ENCODE measurements around the gene CCDC187.

The CCDC187 gene

GRCh38 chr9:136211006-136211405 is 92.9 kb downstream of the CCDC187 start:
- TF ChIP-seq FOXP2 (optimal IDR thresholded peaks at IDR 0.05; ENCODE audit: borderline replicate concordance, extremely low read depth, extremely low read length, insufficient read depth) (no peak), TAF1 (IDR thresholded peaks at IDR 0.05; ENCODE audit: borderline replicate concordance, insufficient read depth, low read length) (no peak), SIN3A (IDR thresholded peaks at IDR 0.05; ENCODE audit: borderline replicate concordance, insufficient read depth, low read length) (no peak), POLR2AphosphoS5 (IDR thresholded peaks at IDR 0.05; ENCODE audit: low read depth, low read length) (no peak)

GRCh38 chr9:136210276-136210675 is 93.6 kb downstream of the CCDC187 start:
- TF ChIP-seq, protein P1, sequence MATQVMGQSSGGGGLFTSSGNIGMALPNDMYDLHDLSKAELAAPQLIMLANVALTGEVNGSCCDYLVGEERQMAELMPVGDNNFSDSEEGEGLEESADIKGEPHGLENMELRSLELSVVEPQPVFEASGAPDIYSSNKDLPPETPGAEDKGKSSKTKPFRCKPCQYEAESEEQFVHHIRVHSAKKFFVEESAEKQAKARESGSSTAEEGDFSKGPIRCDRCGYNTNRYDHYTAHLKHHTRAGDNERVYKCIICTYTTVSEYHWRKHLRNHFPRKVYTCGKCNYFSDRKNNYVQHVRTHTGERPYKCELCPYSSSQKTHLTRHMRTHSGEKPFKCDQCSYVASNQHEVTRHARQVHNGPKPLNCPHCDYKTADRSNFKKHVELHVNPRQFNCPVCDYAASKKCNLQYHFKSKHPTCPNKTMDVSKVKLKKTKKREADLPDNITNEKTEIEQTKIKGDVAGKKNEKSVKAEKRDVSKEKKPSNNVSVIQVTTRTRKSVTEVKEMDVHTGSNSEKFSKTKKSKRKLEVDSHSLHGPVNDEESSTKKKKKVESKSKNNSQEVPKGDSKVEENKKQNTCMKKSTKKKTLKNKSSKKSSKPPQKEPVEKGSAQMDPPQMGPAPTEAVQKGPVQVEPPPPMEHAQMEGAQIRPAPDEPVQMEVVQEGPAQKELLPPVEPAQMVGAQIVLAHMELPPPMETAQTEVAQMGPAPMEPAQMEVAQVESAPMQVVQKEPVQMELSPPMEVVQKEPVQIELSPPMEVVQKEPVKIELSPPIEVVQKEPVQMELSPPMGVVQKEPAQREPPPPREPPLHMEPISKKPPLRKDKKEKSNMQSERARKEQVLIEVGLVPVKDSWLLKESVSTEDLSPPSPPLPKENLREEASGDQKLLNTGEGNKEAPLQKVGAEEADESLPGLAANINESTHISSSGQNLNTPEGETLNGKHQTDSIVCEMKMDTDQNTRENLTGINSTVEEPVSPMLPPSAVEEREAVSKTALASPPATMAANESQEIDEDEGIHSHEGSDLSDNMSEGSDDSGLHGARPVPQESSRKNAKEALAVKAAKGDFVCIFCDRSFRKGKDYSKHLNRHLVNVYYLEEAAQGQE (IDR thresholded peaks at IDR 0.05; ENCODE audit: insufficient read depth in 1 of 2, low read depth in 2 of 2, low read length in 2 of 2), result no peak
- no peak for TF ChIP-seq TAF1 (IDR thresholded peaks at IDR 0.05; ENCODE audit: borderline replicate concordance, insufficient read depth, low read length)
- TF ChIP-seq POLR2AphosphoS5 (IDR thresholded peaks at IDR 0.05; ENCODE audit: low read depth, low read length), result no peak
- no peak for TF ChIP-seq FOXP2 (optimal IDR thresholded peaks at IDR 0.05; ENCODE audit: borderline replicate concordance, extremely low read depth, extremely low read length, insufficient read depth)
- no peak for TF ChIP-seq SIN3A (IDR thresholded peaks at IDR 0.05; ENCODE audit: borderline replicate concordance, insufficient read depth, low read length)

DNA sequence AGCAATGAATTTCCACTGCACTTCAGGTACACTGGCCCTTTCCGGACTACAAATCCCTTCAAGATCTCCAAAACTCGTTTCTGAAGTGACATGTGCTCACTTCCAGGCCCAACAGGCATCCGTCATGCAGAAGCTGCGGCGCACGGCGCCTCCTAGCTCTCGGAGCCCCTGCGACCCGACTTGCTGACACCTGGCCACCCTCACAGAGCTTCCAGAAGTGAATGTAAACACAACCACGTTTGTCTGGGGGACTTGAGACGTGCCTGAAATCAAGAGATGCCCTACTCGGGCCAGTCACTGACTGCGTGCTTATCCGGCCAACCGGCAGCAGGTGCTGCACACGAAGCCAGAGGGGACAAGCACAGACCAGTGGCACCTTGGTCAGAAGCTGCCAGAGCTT is 94.1 kb downstream of the CCDC187 start:
- TF ChIP-seq POLR2AphosphoS5 (IDR thresholded peaks at IDR 0.05; ENCODE audit: low read depth, low read length) (no peak), FOXP2 (optimal IDR thresholded peaks at IDR 0.05; ENCODE audit: borderline replicate concordance, extremely low read depth, extremely low read length, insufficient read depth) (no peak)

DNA sequence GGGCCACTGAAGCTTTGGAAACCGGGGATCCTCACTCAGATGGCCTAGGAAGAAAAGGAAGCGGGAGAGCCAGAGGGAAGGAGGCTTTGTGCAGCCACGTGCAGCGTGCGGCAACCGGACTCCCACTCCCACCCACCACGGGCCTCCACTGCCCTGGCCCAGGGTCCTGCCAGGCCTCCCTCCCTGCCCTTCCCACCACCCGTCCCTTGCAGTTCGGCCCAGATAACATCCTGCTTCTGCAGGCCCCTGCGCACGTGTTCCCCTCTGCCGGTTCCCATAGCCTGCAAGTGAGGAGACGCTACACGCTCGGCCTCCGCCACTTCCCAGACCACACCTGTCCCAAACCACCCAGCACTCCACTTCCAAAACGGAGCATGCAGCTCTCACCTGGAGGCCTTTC is 94.7 kb downstream of the CCDC187 start:
- TF ChIP-seq TAF1 (IDR thresholded peaks at IDR 0.05; ENCODE audit: borderline replicate concordance, insufficient read depth, low read length), result no peak
- no peak for TF ChIP-seq SIN3A (IDR thresholded peaks at IDR 0.05; ENCODE audit: borderline replicate concordance, insufficient read depth, low read length)
- no peak for TF ChIP-seq POLR2AphosphoS5 (IDR thresholded peaks at IDR 0.05; ENCODE audit: low read depth, low read length)
- no peak for TF ChIP-seq FOXP2 (optimal IDR thresholded peaks at IDR 0.05; ENCODE audit: borderline replicate concordance, extremely low read depth, extremely low read length, insufficient read depth)
- TF ChIP-seq, protein P1 (IDR thresholded peaks at IDR 0.05; ENCODE audit: insufficient read depth in 1 of 2, low read depth in 2 of 2, low read length in 2 of 2), result no peak

GRCh38 chr9:136208675-136209074 is 95.2 kb downstream of the CCDC187 start:
- TF ChIP-seq SIN3A (IDR thresholded peaks at IDR 0.05; ENCODE audit: borderline replicate concordance, insufficient read depth, low read length), result no peak

DNA sequence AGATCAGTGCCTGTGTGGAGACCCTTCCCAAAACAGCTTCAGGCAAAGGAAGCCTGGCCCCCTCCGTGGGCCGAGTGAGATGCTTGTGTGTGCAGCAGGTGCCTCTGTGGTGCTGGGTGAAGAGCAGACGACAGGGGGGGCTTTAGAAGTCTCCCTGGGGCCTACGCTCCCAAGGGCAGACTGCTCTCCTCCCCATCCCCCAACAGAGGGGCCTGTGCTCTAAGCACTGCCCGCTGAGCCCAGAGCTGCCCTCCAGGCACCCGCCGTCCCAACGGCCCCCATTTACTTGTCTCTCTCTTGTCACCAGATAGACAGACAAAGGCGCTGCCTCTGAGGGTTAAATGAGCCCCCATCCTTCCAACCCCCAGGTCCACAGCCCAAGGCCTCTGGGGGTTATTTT is 96.3 kb downstream of the CCDC187 start:
- TF ChIP-seq POLR2AphosphoS5 (IDR thresholded peaks at IDR 0.05; ENCODE audit: low read depth, low read length), result no peak
- TF ChIP-seq, protein P1 (IDR thresholded peaks at IDR 0.05; ENCODE audit: insufficient read depth in 1 of 2, low read depth in 2 of 2, low read length in 2 of 2), result no peak
- TF ChIP-seq FOXP2 (optimal IDR thresholded peaks at IDR 0.05; ENCODE audit: borderline replicate concordance, extremely low read depth, extremely low read length, insufficient read depth), result no peak
- no peak for TF ChIP-seq TAF1 (IDR thresholded peaks at IDR 0.05; ENCODE audit: borderline replicate concordance, insufficient read depth, low read length)
- no peak for TF ChIP-seq SIN3A (IDR thresholded peaks at IDR 0.05; ENCODE audit: borderline replicate concordance, insufficient read depth, low read length)

All from PFSK-1 (cell line).